ENCODE results near the gene CD302.
"Not testable (repeated sequence)": the region's sequence is repeated elsewhere in the genome, so short reads cannot be mapped to it uniquely, and the experiment has no call there.

Gene CD302

GRCh38 chr2:159797543-159798375 is at the start of gene CD302:
CD302 (minus strand) TSS chr2:159798208; CDS start chr2:159798198, 10 bp downstream.
- H3K9me3 ChIP-seq (replicated peaks in 1 of 11) = peaks cover 18 to 22% (median 21%) of the 10 kb centered on the region in 11 experiments; a peak in 21 of 22 replicates
- H3K9ac ChIP-seq = no peak within 1 kb of the TSS
- H4K20me1 ChIP-seq = peaks cover 0 to 14% (median 0%) of the 10 kb centered on the region in 11 experiments; a peak in 4 of 22 replicates
- peak within 1 kb of the TSS in 9 of 10 experiments; percentile 20 to 61 (median 39); a peak in 16 of 20 replicates for H3K4me3 ChIP-seq
- H3K4me2 ChIP-seq = peak within 1 kb of the TSS; percentile 3 to 86 (median 44); a peak in 19 of 22 replicates
- TF ChIP-seq Cebpa-rat (IDR thresholded peaks at IDR 0.05) = no peak
- peaks cover 0 to 11% (median 5%) of the 10 kb centered on the region in 11 experiments; a peak in 5 of 22 replicates for H3K36me3 ChIP-seq
- peaks cover 11 to 53% (median 16%) of the 10 kb centered on the region in 10 experiments for H3K4me1 ChIP-seq
- peaks cover 42 to 62% (median 54%) of the 10 kb centered on the region in 11 experiments for H3K27me3 ChIP-seq
- no peak within 1 kb of the TSS for H3K27ac ChIP-seq

- Histone ChIP-seq H3K27me3 (no peaks in the 10 kb centered on the region), H3K4me2 (no peak overlapping the region), H3K9ac (no peak overlapping the region), H4K20me1 (no peaks in the 10 kb centered on the region), H3K9me3 (replicated peaks in 1 of 11) (no peaks in the 10 kb centered on the region), H3K4me3 (no peak overlapping the region), H3K36me3 (peaks cover 13 to 56% (median 41%) of the 10 kb centered on the region in 11 experiments; a peak in 21 of 22 replicates), H3K4me1 (peaks cover 0 to 13% (median 0%) of the 10 kb centered on the region in 10 experiments; a peak in 5 of 20 replicates), H3K27ac (no peak overlapping the region)
- TF ChIP-seq Cebpa-rat (IDR thresholded peaks at IDR 0.05) = no peak
Measured at GRCh38 chr2:159846564-159846963, 48.6 kb upstream of the CD302 start.

GRCh38 chr2:159840616-159841015 is 42.6 kb upstream of the CD302 start:
- Histone ChIP-seq H3K27me3 (no peaks in the 10 kb centered on the region), H3K27ac (no peak overlapping the region), H3K4me3 (no peak overlapping the region), H3K4me2 (no peak overlapping the region), H4K20me1 (no peaks in the 10 kb centered on the region), H3K36me3 (peaks cover 18 to 41% (median 32%) of the 10 kb centered on the region in 11 experiments), H3K9ac (no peak overlapping the region), H3K4me1 (no peaks in the 10 kb centered on the region), H3K9me3 (replicated peaks in 1 of 11) (no peaks in the 10 kb centered on the region)
- TF ChIP-seq Cebpa-rat (IDR thresholded peaks at IDR 0.05) = no peak

GRCh38 chr2:159832858-159833257 is 34.9 kb upstream of the CD302 start:
- Histone ChIP-seq H4K20me1 (no peaks in the 10 kb centered on the region), H3K4me1 (peaks cover 0 to 14% (median 0%) of the 10 kb centered on the region in 10 experiments; a peak in 6 of 20 replicates), H3K9me3 (replicated peaks in 1 of 11) (no peaks in the 10 kb centered on the region), H3K4me3 (no peak overlapping the region), H3K27me3 (no peaks in the 10 kb centered on the region), H3K9ac (no peak overlapping the region), H3K4me2 (peak overlapping the region in 2 of 11 experiments; percentile 7 to 21; a peak in 1 of 22 replicates), H3K27ac (no peak overlapping the region), H3K36me3 (peaks cover 0 to 69% (median 32%) of the 10 kb centered on the region in 11 experiments; a peak in 19 of 22 replicates)
- TF ChIP-seq Cebpa-rat (IDR thresholded peaks at IDR 0.05) = no peak

- Histone ChIP-seq H3K9ac (no peak overlapping the region), H3K9me3 (replicated peaks in 1 of 11) (peaks cover 0 to 8% (median 7%) of the 10 kb centered on the region in 11 experiments; a peak in 16 of 22 replicates), H3K27ac (no peak overlapping the region), H4K20me1 (no peaks in the 10 kb centered on the region), H3K27me3 (no peaks in the 10 kb centered on the region), H3K4me3 (no peak overlapping the region), H3K4me1 (peaks cover 0 to 14% (median 0%) of the 10 kb centered on the region in 10 experiments; a peak in 6 of 20 replicates), H3K4me2 (peak overlapping the region in 2 of 11 experiments; percentile 7 to 21; a peak in 1 of 22 replicates), H3K36me3 (peaks cover 0 to 67% (median 32%) of the 10 kb centered on the region in 11 experiments; a peak in 18 of 22 replicates)
- TF ChIP-seq Cebpa-rat (IDR thresholded peaks at IDR 0.05) = no peak
Measured at GRCh38 chr2:159832026-159832425, 34.0 kb upstream of the CD302 start.

- Histone ChIP-seq H3K36me3 (peaks cover 0 to 58% (median 23%) of the 10 kb centered on the region in 11 experiments; a peak in 17 of 22 replicates), H3K27me3 (no peaks in the 10 kb centered on the region), H3K9ac (no peak overlapping the region), H3K4me1 (peaks cover 0 to 14% (median 0%) of the 10 kb centered on the region in 10 experiments; a peak in 6 of 20 replicates), H3K27ac (no peak overlapping the region), H3K4me2 (no peak overlapping the region), H3K4me3 (no peak overlapping the region), H3K9me3 (replicated peaks in 1 of 11) (peaks cover 0 to 15% (median 12%) of the 10 kb centered on the region in 11 experiments; a peak in 17 of 22 replicates), H4K20me1 (no peaks in the 10 kb centered on the region)
- TF ChIP-seq Cebpa-rat (IDR thresholded peaks at IDR 0.05) = no peak
Measured at GRCh38 chr2:159829376-159829775, 31.4 kb upstream of the CD302 start.

- Histone ChIP-seq H3K27me3 (no peaks in the 10 kb centered on the region), H3K4me3 (no peak overlapping the region), H3K4me2 (no peak overlapping the region), H3K9me3 (replicated peaks in 1 of 11) (peaks cover 0 to 15% (median 12%) of the 10 kb centered on the region in 11 experiments; a peak in 17 of 22 replicates), H3K36me3 (peaks cover 0 to 51% (median 22%) of the 10 kb centered on the region in 11 experiments; a peak in 17 of 22 replicates), H3K4me1 (peaks cover 0 to 14% (median 0%) of the 10 kb centered on the region in 10 experiments; a peak in 6 of 20 replicates), H4K20me1 (no peaks in the 10 kb centered on the region), H3K9ac (no peak overlapping the region), H3K27ac (no peak overlapping the region)
- no peak for TF ChIP-seq Cebpa-rat (IDR thresholded peaks at IDR 0.05)
Measured at GRCh38 chr2:159828738-159829137, 30.7 kb upstream of the CD302 start.

GRCh38 chr2:159822478-159822833 is 24.4 kb upstream of the CD302 start:
- H3K4me1 ChIP-seq, H4K20me1 ChIP-seq: not testable (repeated sequence)

GRCh38 chr2:159821775-159822477 is 23.9 kb upstream of the CD302 start:
- H3K36me3 ChIP-seq = peaks cover 0 to 23% (median 17%) of the 10 kb centered on the region in 11 experiments; a peak in 17 of 22 replicates
- not testable (repeated sequence) for H4K20me1 ChIP-seq, H3K4me2 ChIP-seq, H3K4me3 ChIP-seq, H3K27me3 ChIP-seq, H3K9ac ChIP-seq, H3K27ac ChIP-seq
- H3K9me3 ChIP-seq (replicated peaks in 1 of 11) = peaks cover 0 to 14% (median 5%) of the 10 kb centered on the region in 11 experiments; a peak in 10 of 22 replicates
- peaks cover 0 to 13% (median 4%) of the 10 kb centered on the region in 10 experiments; a peak in 9 of 20 replicates for H3K4me1 ChIP-seq

More at GRCh38 chr2:159822478-159822833, 24.4 kb upstream of the CD302 start:
- H3K4me3 ChIP-seq, H3K27ac ChIP-seq, H3K27me3 ChIP-seq, H3K9ac ChIP-seq, H3K4me2 ChIP-seq: not testable (repeated sequence)
- Histone ChIP-seq H3K36me3 (peaks cover 0 to 24% (median 17%) of the 10 kb centered on the region in 11 experiments; a peak in 18 of 22 replicates), H3K9me3 (replicated peaks in 1 of 11) (peaks cover 0 to 19% (median 9%) of the 10 kb centered on the region in 11 experiments; a peak in 19 of 22 replicates)
